Keratinocyte (primary cell): Measurements from ENCODE around the gene FAM83D. TPM values are rescaled to one million over a fixed set of nuclear protein-coding genes. Genes with fewer than 3 reads are reported as not detected.
A peak's percentile ranks its signal among the peaks of the same experiment; 100 is the strongest.

Experiments used
- DNase-seq: peaks from one replicate; pipeline ENCODE4 v3.0.0-alpha.2; 2011; ENCODE audit warnings: low read depth, missing footprints, low spot score
- FAIRE-seq: peaks from 2 replicates; lab custom pipeline; 2011; peaks lifted over from hg19 to GRCh38; lab: Jason Lieb, UNC
- H2AFZ ChIP-seq: 2 replicates; pipeline ENCODE4 v1.6.0; 2012; ENCODE audit warnings: low read length, control low read depth, inconsistent platforms; ENCODE audit not compliant: control insufficient read depth
- H3K27ac ChIP-seq: 2 replicates; pipeline ENCODE4 v1.5.1; 2011; ENCODE audit warnings: low read length; ENCODE audit not compliant: control insufficient read depth, insufficient read depth
- H3K27me3 ChIP-seq: 3 replicates; pipeline ENCODE4 v1.6.0; 2011; ENCODE audit warnings: low read length; ENCODE audit not compliant: control insufficient read depth, insufficient read depth; ENCODE audit errors: extremely low read depth
- H3K36me3 ChIP-seq, 2 experiments: 2 replicates in 1 of 2; 3 replicates in 1 of 2; pipeline ENCODE4 v1.5.1; 2011; ENCODE audit warnings: low read length in 2 of 2, mild to moderate bottlenecking in 1 of 2; ENCODE audit not compliant: control insufficient read depth in 2 of 2, insufficient read depth in 2 of 2; ENCODE audit errors: extremely low read depth in 1 of 2
- H3K4me1 ChIP-seq: 3 replicates; pipeline ENCODE4 v1.5.1; 2011; ENCODE audit warnings: low read length; ENCODE audit not compliant: control insufficient read depth, insufficient read depth; ENCODE audit errors: extremely low read depth
- H3K4me2 ChIP-seq: 3 replicates; pipeline ENCODE4 v1.6.0; 2011; ENCODE audit warnings: low read depth, low read length; ENCODE audit not compliant: control insufficient read depth, insufficient read depth; ENCODE audit errors: extremely low read depth
- H3K4me3 ChIP-seq, 3 experiments: fragments of 200-600 bp in 1 of 3; sonication (generic) in 1 of 3; 2 replicates in 2 of 3; 3 replicates in 1 of 3; pipeline ENCODE4 v1.5.1; 2011 to 2016; ENCODE audit warnings: low read length in 3 of 3, mild to moderate bottlenecking in 3 of 3, control low read depth in 2 of 3, inconsistent platforms in 1 of 3, low read depth in 1 of 3, mixed read lengths in 1 of 3, mixed run types in 1 of 3, moderate library complexity in 1 of 3; ENCODE audit not compliant: control insufficient read depth in 2 of 3, insufficient read depth in 2 of 3; ENCODE audit errors: extremely low read depth in 1 of 3
- H3K79me2 ChIP-seq: 2 replicates; pipeline ENCODE4 v1.6.0; 2012; ENCODE audit warnings: low read length; ENCODE audit not compliant: control insufficient read depth, insufficient read depth
- H3K9ac ChIP-seq: 3 replicates; pipeline ENCODE4 v1.6.0; 2011; ENCODE audit warnings: low read length; ENCODE audit not compliant: control insufficient read depth, insufficient read depth; ENCODE audit errors: extremely low read depth
- H3K9me1 ChIP-seq: 3 replicates; pipeline ENCODE4 v1.6.0; 2011; ENCODE audit warnings: low read length; ENCODE audit not compliant: control insufficient read depth, insufficient read depth; ENCODE audit errors: extremely low read depth
- H3K9me3 ChIP-seq: 2 replicates; pipeline ENCODE4 v1.5.1; 2012; ENCODE audit warnings: low read depth, low read length; ENCODE audit not compliant: control insufficient read depth
- H4K20me1 ChIP-seq: 3 replicates; pipeline ENCODE4 v1.6.0; 2011; ENCODE audit warnings: low read length; ENCODE audit not compliant: control insufficient read depth, insufficient read depth; ENCODE audit errors: extremely low read depth
- CTCF ChIP-seq, 3 experiments: IDR thresholded peaks in 1 of 3; conservative IDR thresholded peaks in 1 of 3; optimal IDR thresholded peaks in 1 of 3; 2 replicates in 2 of 3; 3 replicates in 1 of 3; pipeline versions ENCODE3 to v1.5.1; 2011; ENCODE audit warnings: low read length in 3 of 3, mild to moderate bottlenecking in 3 of 3, moderate library complexity in 2 of 3, control low read depth in 1 of 3, inconsistent platforms in 1 of 3; ENCODE audit not compliant: insufficient read depth in 2 of 3; ENCODE audit errors: extremely low read depth in 1 of 3
- EZH2 ChIP-seq: IDR thresholded peaks from one replicate; pipeline ENCODE4 v1.6.1; 2012; ENCODE audit warnings: inconsistent platforms, mild to moderate bottlenecking, low read length, moderate library complexity
- dilution Hi-C: fragments of 300-500 bp; cut with MboI; formaldehyde crosslinking; loops from one replicate; pipeline ENCODE4 v1.7.0; 2020; ENCODE audit warnings: low sequenced_read_pairs; ENCODE audit not compliant: extremely low pct_ligation_motif_present
- polyA plus RNA-seq, 5 experiments: library from polyadenylated mRNA; depleted of rRNA in 3 of 5; stranded (reverse) in 3 of 5; stranded (forward) in 1 of 5; unstranded in 1 of 5; fragments of >200 nt; gene quantifications; 1 replicate in 1 of 5; 2 replicates in 3 of 5; 3 replicates in 1 of 5; pipeline versions ENCODE4 v1.2.1 to v1.2.3, GENCODE V29; 2011 to 2012; ENCODE audit warnings: missing spikeins in 2 of 5, low read depth in 1 of 5, low replicate concordance in 1 of 5

The FAM83D gene
- polyA plus RNA-seq, 1 donor (not counting 4 experiments of a cell fraction or from before 2014, with no cell fraction given), result 32.1 TPM

GRCh38 chr20:38969708-38970107, 43.5 kb downstream of the FAM83D start:
- DNase-seq, result no peak
- Histone ChIP-seq H3K27me3 (no peaks in the 10 kb centered on the region), H3K79me2 (peaks cover 34% of the 10 kb centered on the region), H2AFZ (no peak overlapping the region), H3K9me1 (no peaks in the 10 kb centered on the region), H3K36me3 (peaks cover 1 to 11% of the 10 kb centered on the region in 2 experiments), H3K9me3 (no peaks in the 10 kb centered on the region), H3K27ac (peak overlapping the region; percentile 36), H3K9ac (no peak overlapping the region), H3K4me2 (peak overlapping the region; percentile 31), H3K4me3 (no peak overlapping the region), H4K20me1 (no peaks in the 10 kb centered on the region), H3K4me1 (peaks cover 47% of the 10 kb centered on the region)
- FAIRE-seq, result no peak
- dilution Hi-C loops, result no loop called here
- TF ChIP-seq EZH2 (no peak), CTCF (optimal IDR thresholded peaks at IDR 0.05 in 1 of 3, IDR thresholded peaks at IDR 0.05 in 1 of 3, conservative IDR thresholded peaks at IDR 0.05 in 1 of 3; ENCODE audit: extremely low read depth in 1 of 3, insufficient read depth in 2 of 3, low read length in 3 of 3) (no peak)

- DNase-seq, result no peak
- no peaks in the 10 kb centered on the region for H3K9me1 ChIP-seq
- H3K36me3 ChIP-seq, result peaks cover 1 to 12% of the 10 kb centered on the region in 2 experiments
- TF ChIP-seq CTCF (optimal IDR thresholded peaks at IDR 0.05 in 1 of 3, IDR thresholded peaks at IDR 0.05 in 1 of 3, conservative IDR thresholded peaks at IDR 0.05 in 1 of 3; ENCODE audit: extremely low read depth in 1 of 3, insufficient read depth in 2 of 3, low read length in 3 of 3), result no peak
- TF ChIP-seq EZH2, result no peak
- peak overlapping the region; percentile 36 for H3K27ac ChIP-seq
- no peak overlapping the region for H3K9ac ChIP-seq
- dilution Hi-C loops, result no loop called here
- H4K20me1 ChIP-seq, result no peaks in the 10 kb centered on the region
- no peaks in the 10 kb centered on the region for H3K27me3 ChIP-seq
- peak overlapping the region; percentile 31 for H3K4me2 ChIP-seq
- no peaks in the 10 kb centered on the region for H3K9me3 ChIP-seq
- H3K4me3 ChIP-seq, result no peak overlapping the region
- peaks cover 47% of the 10 kb centered on the region for H3K4me1 ChIP-seq
- H2AFZ ChIP-seq, result no peak overlapping the region
- peak; percentile 68 for FAIRE-seq
- H3K79me2 ChIP-seq, result peaks cover 31% of the 10 kb centered on the region
Observed at GRCh38 chr20:38970302-38970701, 44.1 kb downstream of the FAM83D start.
